LoVo (cell line): ENCODE measurements around the gene DGKI.

Source experiments
- DNase-seq: peaks from one replicate; pipeline ENCODE4 v3.0.0-alpha.2; 2016; ENCODE audit warnings: low spot score

The DGKI gene

DNA sequence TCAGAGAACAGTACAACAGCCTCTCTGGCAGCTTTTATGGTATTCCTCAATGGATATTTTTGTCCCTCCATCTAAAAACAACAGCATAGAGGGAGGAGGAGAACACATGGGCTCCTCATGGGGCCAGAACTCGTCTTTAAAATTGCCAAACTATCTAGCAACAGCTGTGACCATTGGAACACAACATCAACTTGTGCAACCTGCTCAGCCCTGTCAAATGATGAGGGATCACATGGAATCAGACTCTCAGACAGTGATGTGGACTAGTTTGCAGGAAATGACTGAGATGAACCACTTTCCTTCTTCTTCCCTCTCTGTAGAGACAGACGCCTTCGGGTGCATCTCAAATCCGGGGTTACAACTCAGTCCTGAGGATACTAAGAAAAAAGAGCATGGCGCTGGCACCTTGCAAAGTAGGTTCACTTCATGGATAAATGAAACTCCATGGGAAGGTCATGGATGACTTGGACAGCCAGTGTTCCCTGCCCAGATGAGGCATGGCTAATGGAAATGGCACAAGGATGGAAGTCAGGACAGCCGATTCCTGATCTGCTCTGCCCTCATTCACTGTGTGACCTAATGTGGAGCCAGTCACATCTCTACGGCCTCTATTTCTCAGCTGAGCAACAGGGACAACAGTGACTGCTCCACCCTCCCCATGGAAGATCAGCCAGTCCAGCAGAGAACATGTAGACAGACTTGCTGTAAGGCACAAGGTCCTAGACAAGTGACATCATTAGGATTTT lies 24.6 kb upstream of the DGKI start:
- no peak for DNase-seq

DNA sequence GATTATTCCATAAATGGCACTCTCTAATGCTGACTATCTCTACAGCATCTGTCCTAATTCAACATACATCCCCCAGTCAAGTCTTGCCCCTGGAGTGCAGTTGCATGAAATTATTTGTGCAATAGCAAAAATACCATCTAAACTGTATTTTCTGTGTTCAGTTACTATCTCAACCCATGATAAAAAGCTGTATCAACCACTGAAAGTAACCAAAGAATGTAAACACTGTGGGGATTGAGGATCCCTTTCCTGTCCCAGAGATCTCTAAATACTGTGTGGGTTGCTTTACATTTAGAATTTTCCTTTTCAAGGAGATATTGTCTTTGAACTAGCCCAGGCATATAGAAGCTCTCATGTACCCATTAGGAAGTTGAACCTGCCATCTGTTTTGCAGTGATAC lies 23.9 kb upstream of the DGKI start:
- DNase-seq = no peak

DNA sequence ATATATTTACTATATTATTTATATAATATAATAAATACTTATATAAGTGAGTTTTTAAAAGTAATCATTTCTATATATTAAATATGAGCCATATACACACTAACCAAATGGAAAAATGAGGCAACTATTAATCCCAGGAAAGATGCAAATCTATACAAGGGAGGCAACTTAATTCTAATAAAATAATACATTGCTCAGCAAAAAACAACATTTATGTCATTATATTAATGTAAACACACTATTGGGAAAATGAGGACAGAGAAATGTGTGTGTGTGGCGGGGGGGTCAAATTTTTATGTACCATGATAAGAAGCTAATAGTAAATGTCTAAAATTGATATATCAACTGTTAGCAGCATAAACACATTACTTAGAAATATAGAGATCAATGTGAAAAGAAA lies 23.3 kb upstream of the DGKI start:
- DNase-seq = no peak

DNA sequence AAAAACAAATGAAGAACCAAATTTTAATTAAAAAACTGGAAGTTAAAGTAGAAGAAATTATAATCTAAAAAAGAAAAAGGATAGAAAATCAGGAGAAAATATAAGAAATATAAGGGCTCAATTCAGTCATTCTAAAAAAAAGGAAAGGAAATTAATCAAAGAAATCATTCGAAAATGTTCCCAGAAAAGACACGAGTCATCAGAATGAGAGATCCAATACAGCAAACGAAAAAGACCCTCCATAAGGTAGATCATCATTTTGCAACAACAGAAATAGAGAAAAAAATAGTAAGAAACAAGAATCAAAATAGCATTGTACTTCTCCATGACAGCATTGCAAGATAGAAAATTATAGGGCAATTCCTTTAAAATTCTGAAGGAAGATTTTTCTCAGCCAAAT lies 22.5 kb upstream of the DGKI start:
- no peak for DNase-seq

DNA sequence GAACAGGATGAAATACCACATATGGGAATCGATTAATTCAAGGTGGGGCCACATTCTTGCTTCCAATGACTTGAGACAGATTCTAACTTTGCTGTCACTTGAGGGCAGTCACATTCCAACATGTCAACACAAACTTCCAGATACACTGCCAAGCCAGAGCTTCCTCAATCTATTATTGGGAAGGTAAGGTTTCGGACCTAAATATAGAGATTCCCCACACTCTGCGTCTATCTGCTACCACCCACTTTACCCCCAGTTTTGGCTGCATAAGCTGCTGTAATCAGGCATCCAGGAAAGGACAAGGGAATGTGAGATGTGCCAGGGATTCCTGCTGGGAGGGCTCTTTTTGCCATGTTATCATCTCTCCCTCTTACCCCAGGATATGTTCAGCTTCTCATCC lies 20.5 kb upstream of the DGKI start:
- DNase-seq = no peak

DNA sequence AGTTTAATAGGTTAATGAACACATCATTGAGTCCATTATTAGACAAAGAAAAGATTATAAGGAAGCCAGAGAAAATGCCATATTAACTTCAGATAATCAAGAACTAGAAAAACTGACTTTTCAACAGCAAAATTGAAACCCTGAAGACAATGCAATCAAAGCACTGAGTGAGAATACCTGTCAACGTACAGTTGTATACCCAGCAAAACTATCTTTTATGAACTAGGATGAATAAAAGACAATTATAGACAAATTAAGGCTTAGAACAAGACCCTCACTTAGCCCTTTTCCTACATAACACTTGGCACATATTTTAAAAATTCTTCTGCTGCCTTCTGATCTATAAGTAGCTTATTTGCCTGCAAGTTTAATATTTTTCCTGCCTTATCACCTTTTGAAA lies 19.0 kb upstream of the DGKI start:
- DNase-seq = no peak

DNA sequence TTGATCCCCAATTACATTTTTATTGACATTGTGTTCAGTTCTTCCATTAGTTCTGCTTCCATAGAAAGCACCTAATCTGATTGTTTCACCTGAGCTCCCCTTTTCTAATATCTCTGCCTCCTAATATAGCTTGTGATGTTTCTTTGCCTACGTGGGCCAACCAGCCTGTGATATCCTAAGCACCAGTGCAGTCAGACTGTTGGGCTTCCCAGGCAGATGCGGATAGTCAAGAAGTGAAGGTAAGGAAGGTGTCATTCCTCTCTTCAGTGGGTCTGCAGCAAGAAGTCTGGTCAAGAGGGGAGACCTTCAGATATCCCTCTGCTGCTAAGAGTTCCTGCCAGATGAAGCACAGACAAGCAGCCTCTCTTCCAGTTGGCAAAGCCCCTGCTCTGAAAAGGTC lies 16.2 kb upstream of the DGKI start:
- no peak for DNase-seq

DNA sequence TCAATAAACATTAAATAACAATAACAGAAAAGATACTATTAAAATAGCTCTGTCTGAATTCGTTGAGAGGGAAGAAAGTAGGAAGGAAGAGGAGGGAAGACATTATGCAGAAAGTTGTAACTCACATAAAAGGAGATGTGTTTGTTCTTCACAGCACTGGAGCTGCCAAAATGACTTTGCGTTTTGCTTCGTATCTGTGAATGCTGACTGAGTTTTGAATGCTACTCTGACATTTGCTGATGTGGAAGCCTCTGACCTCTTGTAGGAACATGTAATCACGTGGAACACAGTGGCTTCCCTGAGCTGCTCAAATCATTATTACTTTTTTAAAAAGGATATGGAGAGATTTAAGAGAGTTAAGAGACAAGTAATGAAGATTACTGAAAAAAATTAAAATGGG lies 15.6 kb upstream of the DGKI start:
- no peak for DNase-seq

DNA sequence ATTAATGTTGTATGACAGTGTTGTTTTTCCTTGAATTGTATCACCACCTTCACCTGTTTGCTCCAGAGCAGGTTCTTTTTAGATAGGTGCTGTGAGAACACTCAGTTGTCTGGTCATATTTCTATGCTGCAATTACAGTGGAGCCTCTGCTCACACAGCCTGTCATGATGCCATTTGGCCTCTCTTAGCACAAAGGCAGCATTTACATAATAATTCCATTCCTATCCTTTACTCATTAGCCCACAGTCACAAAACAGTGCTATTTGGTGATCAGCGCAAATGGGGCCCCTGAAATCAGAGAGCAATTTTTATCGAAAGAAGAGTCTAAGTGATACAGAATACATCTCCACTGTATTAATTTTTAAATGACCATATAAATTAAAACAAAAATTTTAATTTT lies 13.8 kb upstream of the DGKI start:
- DNase-seq = no peak

DNA sequence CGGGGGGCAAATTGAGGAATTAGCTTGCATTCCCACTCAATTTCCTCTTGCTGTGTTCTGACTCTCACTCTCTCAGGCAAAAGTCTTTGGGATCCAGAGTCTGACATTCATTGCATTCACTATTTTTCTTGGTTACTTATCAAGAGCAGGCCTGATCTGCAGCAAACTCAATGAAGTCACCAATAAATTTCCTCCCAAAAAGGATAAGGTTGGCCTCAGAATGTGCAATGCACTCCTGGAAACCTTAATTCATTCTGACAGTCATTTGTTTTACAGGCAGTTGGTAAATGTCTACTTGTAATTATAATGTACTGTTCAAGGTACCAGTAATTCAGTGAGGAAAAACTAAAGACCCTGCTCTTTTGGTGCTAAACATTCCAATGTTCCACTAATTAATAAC lies 6.3 kb upstream of the DGKI start:
- DNase-seq = no peak

DNA sequence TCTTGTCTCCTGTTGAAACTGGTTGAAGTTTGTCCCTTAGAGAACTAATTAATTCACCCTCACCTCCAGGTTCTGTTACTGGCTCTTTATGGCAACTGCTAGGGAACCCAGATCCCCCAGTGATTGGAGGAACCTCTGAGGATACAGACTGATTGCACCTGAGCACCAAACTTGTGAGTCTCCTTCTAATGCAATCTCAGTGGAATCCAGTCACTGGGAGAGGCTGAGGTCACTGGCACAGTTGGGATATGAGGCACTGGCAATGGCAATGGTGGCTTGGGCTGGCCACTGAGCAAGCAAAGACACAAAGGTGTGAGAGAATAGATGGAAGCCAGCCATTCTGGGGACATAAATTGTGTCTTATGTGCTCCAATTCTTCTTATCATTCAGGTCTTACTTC lies 5.3 kb upstream of the DGKI start:
- no peak for DNase-seq

DNA sequence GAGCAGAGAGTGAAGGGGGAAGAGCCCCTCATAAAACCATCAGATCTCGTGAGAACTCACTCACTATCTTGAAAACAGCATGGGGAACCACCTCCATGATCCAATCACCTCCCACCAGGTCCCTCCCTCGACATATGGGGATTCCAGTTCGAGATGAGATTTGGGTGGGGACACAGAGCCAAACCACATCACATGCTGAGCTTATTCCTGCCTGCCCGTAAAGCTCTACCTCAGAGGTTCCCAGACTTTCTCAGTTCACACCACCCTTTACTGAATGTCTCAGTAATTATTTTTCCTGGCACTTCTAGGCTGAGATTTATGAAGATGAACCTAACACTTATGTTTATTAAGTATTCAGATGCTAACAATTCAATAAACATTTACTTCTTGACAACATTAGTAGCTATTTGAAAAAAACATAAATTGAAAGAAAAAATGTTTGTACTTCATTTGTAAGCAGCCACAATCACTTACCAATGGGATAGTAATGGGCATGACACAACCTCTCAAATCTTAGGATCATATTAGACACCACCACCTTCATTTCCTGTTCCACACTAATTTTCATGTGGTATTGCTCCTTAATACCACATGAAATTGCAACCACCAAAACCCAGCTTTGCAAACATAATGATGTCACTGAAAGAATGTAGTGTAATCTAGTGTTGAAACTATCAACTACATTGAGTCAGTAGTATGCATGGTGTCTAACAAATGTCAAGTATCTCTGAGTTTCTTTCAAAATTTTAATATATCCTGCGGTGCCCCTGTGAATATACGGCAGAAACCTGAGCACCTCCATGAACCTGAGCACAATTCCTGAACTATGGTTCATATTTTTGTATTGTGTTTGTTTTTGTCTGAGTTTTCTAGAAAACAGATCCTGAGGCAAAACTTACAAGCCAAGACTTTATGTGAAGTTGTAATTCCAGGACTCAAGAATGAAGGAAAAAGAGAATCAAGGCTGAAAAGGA lies 4.5 kb upstream of the DGKI start:
- DNase-seq = no peak

DNA sequence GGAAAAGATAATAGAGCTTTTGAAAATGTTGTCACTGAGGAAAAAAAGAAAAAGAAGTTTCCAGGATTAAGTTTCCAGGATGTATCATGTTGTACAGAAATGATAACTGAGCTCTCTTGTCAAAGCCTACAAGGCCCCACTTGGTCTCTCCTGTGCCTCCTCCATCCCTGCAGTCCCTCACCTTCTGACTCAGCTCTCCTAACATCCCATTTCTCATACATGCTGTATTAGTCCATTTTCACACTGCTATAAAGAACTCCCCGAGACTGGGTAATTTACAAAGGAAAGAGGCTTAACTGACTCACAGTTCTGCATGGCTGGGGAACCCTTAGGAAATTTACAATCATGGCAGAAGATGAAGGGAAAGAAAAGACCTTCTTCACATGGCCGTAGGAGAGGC lies 3.8 kb upstream of the DGKI start:
- no peak for DNase-seq

DNA sequence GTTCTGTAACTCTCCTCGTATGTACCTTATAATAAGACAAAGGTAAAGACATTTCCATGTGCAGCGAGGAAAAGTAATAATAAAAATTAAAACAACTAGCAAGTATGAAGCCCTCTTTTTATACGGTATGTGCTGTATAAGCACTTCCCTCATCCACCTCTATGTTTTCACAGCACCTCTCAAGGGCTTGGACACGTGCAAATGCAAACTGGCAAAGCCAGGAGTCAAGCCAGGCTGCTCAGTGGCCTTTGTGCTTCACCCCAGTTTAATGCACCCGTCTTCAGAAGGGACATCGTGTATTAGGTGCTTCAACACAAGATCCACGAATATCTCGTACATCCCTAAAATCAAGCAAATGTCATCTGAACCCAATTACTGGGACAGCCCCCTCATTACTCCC lies 1.3 kb upstream of the DGKI start:
- DNase-seq = no peak

DNA sequence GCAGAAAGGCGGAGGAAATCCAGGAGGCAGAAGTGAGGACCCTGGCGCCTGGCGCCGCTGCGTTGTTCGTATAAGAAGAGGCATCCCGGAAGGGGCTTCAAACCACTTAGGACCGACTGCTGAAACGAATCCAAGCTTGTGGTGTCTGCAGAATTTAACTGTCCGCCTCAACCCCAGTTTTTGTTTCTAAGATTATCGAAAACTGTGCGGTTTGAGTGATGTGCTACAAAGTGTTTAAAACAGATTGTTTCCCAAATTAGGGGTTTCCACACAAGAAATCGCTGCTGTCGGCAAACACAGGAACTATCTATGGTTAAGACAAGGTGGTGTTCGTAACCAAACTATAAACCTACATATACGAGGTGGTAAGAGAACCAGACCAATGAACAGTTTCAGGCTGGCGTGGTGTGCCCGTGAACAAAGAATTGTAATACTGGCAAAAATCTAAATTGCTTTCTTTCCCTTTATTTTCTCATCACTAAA lies 835 bp upstream of the DGKI start:
- DNase-seq = no peak

DNA sequence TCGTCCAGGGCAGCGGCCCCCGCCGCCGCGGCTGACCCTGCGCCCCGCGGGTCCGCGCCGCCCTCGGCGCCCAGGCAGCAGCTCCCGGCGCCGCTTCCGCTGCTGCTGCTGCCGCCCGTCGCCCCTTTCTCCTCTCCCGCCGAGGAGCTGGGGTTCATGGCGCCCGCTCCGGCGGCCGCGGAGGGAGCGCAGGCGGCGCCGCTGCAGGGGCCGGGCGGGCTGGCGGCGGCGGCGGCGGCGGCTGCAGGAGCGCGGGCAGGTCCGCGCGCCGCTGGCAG lies 286 bp downstream of the DGKI start:
- no peak for DNase-seq

DNA sequence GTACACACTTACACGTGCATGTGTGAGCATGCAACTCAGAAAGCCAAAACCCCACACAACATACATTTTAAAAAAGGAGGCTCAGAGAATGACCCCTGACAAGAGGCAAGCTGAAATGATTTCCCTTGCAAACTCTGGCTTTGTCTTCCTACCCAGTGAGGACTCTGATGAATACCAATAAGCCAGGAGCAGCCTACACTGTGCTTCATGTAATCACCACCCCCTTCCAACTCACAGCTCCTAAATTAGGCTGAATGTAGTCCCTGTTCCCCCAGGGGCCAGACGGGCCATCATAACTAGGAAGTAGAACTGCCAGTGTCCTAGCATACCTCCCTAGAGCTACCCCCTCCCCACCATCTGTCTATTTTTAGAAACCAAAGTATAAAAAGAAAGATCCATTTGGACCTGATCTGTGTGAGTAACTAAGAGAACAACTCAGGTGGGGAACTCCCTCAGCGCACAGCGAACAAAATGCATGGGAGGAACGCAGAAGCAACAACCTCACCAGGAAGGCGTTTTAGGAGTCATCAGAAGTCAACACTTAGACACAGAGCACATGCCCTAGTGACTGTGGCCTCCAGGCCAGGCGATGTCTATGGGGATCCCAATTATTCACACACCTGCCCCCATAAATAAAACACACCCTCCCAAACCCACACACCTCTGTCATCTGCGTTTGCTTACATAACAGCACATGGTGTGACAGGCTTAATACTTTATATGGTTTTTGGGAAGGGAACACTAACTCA lies 1.9 kb downstream of the DGKI start:
- DNase-seq = no peak

DNA sequence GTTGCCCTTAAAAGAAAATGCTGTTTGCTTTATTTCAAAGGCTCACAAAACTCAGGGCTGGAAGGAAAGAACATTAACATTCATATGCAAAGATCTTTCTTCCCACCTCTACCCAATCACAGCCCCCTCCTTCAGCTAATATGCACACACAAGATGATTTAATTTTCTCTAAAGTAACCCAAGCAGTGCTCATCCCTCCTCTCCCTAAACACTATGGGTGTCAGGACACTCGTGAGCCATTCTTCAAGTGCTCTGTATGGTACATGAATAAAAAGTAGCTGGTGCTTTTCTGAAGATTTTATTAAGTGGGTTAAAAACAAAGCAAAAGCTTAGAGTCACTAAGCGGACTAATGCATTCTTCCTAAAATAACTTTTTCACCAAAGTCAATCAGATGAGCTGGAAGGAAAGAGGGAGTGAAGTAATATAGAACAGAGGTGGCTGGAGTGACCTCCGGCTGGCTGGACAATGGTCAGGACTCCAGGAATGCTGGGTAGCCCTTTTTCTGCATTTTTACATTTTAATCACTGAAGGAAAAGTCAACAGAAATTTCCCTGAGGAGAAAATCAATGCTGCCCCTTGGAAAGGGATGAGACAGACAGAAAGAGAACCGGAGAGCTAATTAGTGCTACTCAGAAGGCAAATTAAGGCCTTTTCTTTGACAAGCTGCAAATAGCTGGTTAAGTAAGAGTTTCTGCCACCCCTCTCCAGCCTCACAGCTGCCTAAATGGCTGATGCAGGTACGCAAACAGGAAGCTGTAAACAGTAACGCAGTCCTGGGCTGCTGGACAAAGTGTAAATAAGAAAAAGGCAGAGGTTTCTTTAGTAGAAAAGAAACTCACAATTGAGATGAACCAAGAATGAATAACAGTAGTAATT lies 6.6 kb downstream of the DGKI start:
- no peak for DNase-seq

DNA sequence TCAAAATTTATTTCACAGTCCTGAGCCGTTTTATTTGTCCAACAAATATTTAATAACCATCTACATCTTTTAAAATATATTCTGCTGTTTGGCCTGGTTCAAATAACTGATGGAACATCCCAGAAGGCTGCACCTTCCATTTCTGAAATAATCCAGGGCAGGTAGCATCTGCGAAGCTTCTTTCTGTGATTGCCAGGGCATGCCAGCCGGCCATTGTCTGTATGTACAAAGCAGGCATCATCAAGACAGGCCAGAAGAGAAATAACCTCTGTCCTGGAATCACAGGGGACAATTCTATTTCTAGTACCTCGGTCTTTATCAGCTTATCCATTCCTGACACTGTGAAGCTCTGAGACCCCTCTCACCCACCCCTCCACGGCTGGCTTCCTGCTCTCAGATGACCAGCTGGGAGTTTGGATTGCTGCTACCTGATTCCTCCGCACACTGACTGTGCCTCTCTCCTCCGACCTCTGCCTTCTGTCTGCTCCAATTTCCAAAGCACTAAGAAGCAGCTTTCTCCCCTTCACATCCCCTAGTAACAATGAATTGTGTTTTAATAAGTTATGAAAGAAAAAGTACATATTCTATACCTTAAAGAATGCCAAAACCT lies 8.0 kb downstream of the DGKI start:
- DNase-seq = no peak

DNA sequence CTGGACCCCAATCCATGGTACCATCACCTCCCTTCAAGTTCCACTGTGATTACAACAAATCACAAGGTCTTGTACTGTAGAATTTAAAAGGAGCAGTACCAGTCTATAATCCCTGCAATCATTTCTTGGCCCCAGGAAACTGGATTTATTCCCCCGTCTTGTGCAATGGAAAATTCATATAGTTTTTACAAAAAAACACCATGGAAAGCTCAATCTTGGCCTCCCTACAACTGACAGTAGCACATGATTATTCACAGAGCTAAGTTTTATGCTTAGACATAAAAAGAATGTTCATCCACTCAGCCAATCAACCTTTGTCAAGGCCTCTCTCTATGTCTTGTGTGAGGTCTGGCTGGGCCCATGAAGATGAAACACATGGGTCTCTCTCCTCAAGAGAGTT lies 10.2 kb downstream of the DGKI start:
- DNase-seq = no peak

DNA sequence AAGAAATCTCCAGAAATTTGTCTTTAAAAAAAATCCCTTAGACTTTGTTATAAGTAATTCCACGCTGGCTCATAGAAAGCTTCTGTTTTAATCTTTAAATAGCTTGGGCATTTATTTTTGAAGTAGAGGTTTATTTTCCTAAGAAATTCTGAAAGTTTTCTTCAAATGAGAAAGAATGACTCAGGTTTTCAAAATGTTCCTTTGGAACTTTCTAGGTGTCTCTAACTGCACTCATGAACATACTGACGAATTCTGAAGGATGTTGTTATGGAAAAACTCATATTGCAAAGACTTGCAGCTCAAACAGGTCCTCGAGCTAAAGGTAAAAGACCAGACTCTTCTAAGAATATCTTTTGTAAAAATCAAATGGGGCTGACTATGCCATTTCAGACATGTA lies 10.7 kb downstream of the DGKI start:
- no peak for DNase-seq
